Muscle of leg (tissue), 11 donors: ENCODE data around the gene LSG1. TPM values are rescaled to one million over a fixed set of nuclear protein-coding genes. Genes with fewer than 3 reads are reported as not detected.

Experiments
- DNase-seq: peaks from one replicate; pipeline ENCODE4 v3.0.0; 2013
- H3K27ac ChIP-seq: one replicate; pipeline ENCODE4 v1.5.1; 2013; ENCODE audit warnings: mild to moderate bottlenecking, low read length, control low read depth
- H3K27me3 ChIP-seq: one replicate; pipeline ENCODE4 v1.6.1; 2013; ENCODE audit warnings: low read length; ENCODE audit not compliant: control insufficient read depth, insufficient read depth
- H3K36me3 ChIP-seq: one replicate; pipeline ENCODE4 v1.6.1; 2013; ENCODE audit warnings: low read length; ENCODE audit not compliant: control insufficient read depth, insufficient read depth
- H3K4me1 ChIP-seq: one replicate; pipeline ENCODE4 v1.6.1; 2013; ENCODE audit warnings: low read length; ENCODE audit not compliant: control insufficient read depth, insufficient read depth
- H3K4me3 ChIP-seq: one replicate; pipeline ENCODE4 v1.5.1; 2013; ENCODE audit warnings: low read length, control low read depth
- H3K9me3 ChIP-seq: replicated peaks from 2 replicates; pipeline ENCODE4 v1.6.1; 2013; ENCODE audit warnings: low read depth, low read length; ENCODE audit not compliant: control insufficient read depth
- WGBS: methylation state at CpG from one replicate; pipeline ENCODE4 v1.1.5; 2013; ENCODE audit warnings: missing lambda C conversion rate; ENCODE audit not compliant: insufficient coverage; 5-methylcytosine and 5-hydroxymethylcytosine counted together
- polyA plus RNA-seq, 8 donors: library from polyadenylated mRNA; unstranded; fragments of 120-200 nt; gene quantifications; one replicate each; pipeline versions ENCODE4 v1.2.1 to v1.2.3, GENCODE V29; 2013; ENCODE audit warnings: inconsistent platforms in 1 of 8, low replicate concordance in 1 of 8; ENCODE audit not compliant: insufficient read length in 8 of 8, insufficient read depth in 1 of 8
- total RNA-seq: library from RNA; stranded (reverse); fragments of 120-200 nt; gene quantifications from one replicate; pipeline ENCODE4 v1.2.4, GENCODE V29; 2013

The LSG1 gene
- total and polyA plus RNA-seq, 9 donors = 20.5 to 47.3 (median 27.1) TPM

GRCh38 chr3:194688200-194688740, 16.3 kb upstream of the LSG1 start:
- Histone ChIP-seq H3K36me3 (peaks cover 3% of the 10 kb centered on the region), H3K4me3 (peak overlapping the region; percentile 70), H3K27me3 (peaks cover 18% of the 10 kb centered on the region), H3K4me1 (peaks cover 48% of the 10 kb centered on the region), H3K9me3 (no peaks in the 10 kb centered on the region), H3K27ac (peak overlapping the region; percentile 74)
- DNase-seq = peak; percentile 39
- no CpG with 5 or more reads among the region's 16 CpGs for WGBS

- DNase-seq = peak; percentile 65
- Histone ChIP-seq H3K27me3 (peaks cover 18% of the 10 kb centered on the region), H3K4me3 (peak overlapping the region; percentile 70), H3K27ac (peak overlapping the region; percentile 74), H3K9me3 (no peaks in the 10 kb centered on the region), H3K4me1 (peaks cover 53% of the 10 kb centered on the region), H3K36me3 (peaks cover 3% of the 10 kb centered on the region)
- WGBS = under 1% methylated on average over 56 of the region's 57 CpGs
Measured at GRCh38 chr3:194687638-194688199, 15.7 kb upstream of the LSG1 start.

GRCh38 chr3:194686816-194687637, 15.0 kb upstream of the LSG1 start:
- H3K27ac ChIP-seq = peak overlapping the region; percentile 74
- H3K36me3 ChIP-seq = peaks cover 3% of the 10 kb centered on the region
- under 1% methylated on average over 86 of the region's 86 CpGs for WGBS
- peaks cover 53% of the 10 kb centered on the region for H3K4me1 ChIP-seq
- no peaks in the 10 kb centered on the region for H3K9me3 ChIP-seq
- peaks cover 18% of the 10 kb centered on the region for H3K27me3 ChIP-seq
- DNase-seq = peak; percentile 76
- H3K4me3 ChIP-seq = peak overlapping the region; percentile 70

GRCh38 chr3:194686414-194686815, 14.4 kb upstream of the LSG1 start:
- 0% methylated on average over 29 of the region's 29 CpGs for WGBS
- Histone ChIP-seq H3K27me3 (peaks cover 18% of the 10 kb centered on the region), H3K4me1 (peaks cover 49% of the 10 kb centered on the region), H3K36me3 (peaks cover 3% of the 10 kb centered on the region), H3K4me3 (peak overlapping the region; percentile 70), H3K9me3 (no peaks in the 10 kb centered on the region), H3K27ac (peak overlapping the region; percentile 52)
- no peak for DNase-seq

DNA sequence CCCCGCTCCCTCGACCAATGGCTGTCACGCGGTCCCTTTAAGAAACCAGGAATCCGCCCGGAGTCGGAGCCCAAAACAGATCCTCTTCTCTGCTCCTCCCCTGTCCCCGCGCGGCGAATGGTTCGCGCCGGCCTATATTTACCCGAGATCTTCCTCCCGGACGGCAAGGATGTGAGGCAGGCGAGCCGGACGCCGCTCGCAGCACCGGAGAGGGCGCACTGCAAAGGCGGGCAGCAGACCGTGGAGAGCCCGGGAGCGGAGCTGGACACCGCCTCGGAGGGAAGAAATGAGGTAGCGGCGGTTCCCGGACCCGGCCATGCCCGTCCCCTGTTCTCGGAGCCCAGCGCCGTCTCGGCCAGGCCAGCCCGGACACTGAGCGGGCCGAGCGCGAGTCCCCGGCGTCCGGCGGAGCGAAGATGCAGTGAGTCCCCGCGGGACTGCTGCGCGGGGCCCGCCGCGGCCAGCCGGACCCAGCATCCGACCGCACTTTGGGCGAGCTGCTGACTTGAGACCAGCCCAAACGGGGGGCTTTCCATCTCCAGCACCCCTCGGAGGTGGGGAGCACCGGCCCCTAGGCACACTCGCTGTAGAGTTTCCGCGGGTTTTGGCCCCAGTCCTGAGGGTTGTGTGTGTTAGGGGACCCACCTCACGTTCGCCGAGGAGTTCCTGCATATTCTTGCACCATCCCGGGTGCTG, 13.9 kb upstream of the LSG1 start, which contains the start of gene FAM43A:
FAM43A (plus strand) TSS at position 166 of the 696 bp plus-strand sequence. CDS start 944 bp downstream, outside the sequence.
- WGBS = under 1% methylated on average over 63 of the region's 70 CpGs
- H3K4me1 ChIP-seq = peaks cover 46% of the 10 kb centered on the region
- peaks cover 3% of the 10 kb centered on the region for H3K36me3 ChIP-seq
- H3K27ac ChIP-seq = peak within 1 kb of the TSS; percentile 52
- H3K9me3 ChIP-seq = no peaks in the 10 kb centered on the region
- peak within 1 kb of the TSS; percentile 70 for H3K4me3 ChIP-seq
- H3K27me3 ChIP-seq = peaks cover 18% of the 10 kb centered on the region
- peak; percentile 98 for DNase-seq

DNA sequence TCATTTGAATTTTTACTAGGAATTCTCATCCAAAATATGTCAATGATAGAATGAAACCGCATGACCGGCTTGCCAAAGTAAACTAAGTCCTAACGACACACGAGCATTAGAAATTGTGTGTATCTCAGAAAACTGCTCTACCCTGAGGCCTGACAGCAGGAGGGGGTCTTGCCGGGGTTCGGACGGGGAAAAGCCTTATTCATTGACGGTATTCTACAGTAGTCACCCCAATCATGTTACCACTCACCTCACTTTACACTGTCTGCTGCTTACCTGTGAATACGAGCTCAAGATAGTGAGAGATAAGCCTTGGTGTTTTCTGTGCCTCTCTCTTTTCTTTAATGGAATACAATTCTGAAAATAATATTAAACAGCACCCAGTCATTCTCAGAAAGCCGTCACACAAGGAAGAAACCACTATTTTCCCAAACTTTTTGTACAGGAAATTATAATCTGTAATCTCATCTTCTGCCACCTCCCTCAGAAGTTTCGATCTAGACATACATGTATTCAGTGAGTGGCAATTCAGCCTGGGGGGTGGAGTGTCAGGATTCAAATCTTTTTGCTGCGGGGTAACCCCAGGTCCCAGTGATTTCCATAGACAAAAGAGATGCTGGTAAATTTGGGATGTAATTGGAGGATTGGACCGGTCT, 13.2 kb upstream of the LSG1 start:
- Histone ChIP-seq H3K27me3 (peaks cover 18% of the 10 kb centered on the region), H3K27ac (no peak overlapping the region), H3K9me3 (no peaks in the 10 kb centered on the region), H3K36me3 (peaks cover 3% of the 10 kb centered on the region), H3K4me3 (peak overlapping the region; percentile 70), H3K4me1 (peaks cover 41% of the 10 kb centered on the region)
- WGBS = 0% methylated on average over 1 of the region's 13 CpGs
- DNase-seq = no peak

- Histone ChIP-seq H3K4me1 (peaks cover 29% of the 10 kb centered on the region), H3K4me3 (no peak overlapping the region), H3K36me3 (peaks cover 2% of the 10 kb centered on the region), H3K9me3 (no peaks in the 10 kb centered on the region), H3K27ac (no peak overlapping the region), H3K27me3 (peaks cover 18% of the 10 kb centered on the region)
- WGBS = no CpG with 5 or more reads among the region's 2 CpGs
- DNase-seq = no peak
Measured at GRCh38 chr3:194683380-194683779, 11.4 kb upstream of the LSG1 start.

- Histone ChIP-seq H3K4me3 (no peak overlapping the region), H3K27ac (no peak overlapping the region), H3K4me1 (peaks cover 24% of the 10 kb centered on the region), H3K9me3 (no peaks in the 10 kb centered on the region), H3K36me3 (no peaks in the 10 kb centered on the region), H3K27me3 (peaks cover 15% of the 10 kb centered on the region)
- peak; percentile 90 for DNase-seq
- 52% methylated on average over 13 of the region's 14 CpGs for WGBS
Measured at GRCh38 chr3:194682694-194683310, 10.8 kb upstream of the LSG1 start.

GRCh38 chr3:194682189-194682693, 10.2 kb upstream of the LSG1 start:
- H3K27ac ChIP-seq = no peak overlapping the region
- peaks cover 12% of the 10 kb centered on the region for H3K27me3 ChIP-seq
- no peak overlapping the region for H3K4me3 ChIP-seq
- H3K9me3 ChIP-seq = no peaks in the 10 kb centered on the region
- no peak for DNase-seq
- no peaks in the 10 kb centered on the region for H3K36me3 ChIP-seq
- WGBS = 39% methylated on average over 4 of the region's 4 CpGs
- peaks cover 19% of the 10 kb centered on the region for H3K4me1 ChIP-seq
